GM12873 (cell line): ENCODE data around the gene SLX4.

Experiments used
- TF ChIP-seq, protein P1 (sequence below): IDR thresholded peaks from 2 replicates; pipeline ENCODE4 v1.5.1; 2012; ENCODE audit warnings: low read depth, mild to moderate bottlenecking, moderate library complexity, low read length, control low read depth; ENCODE audit not compliant: insufficient read depth; ENCODE audit errors: missing control alignments

The SLX4 gene

GRCh38 chr16:3609895-3610697, 1.3 kb downstream of the SLX4 start:
- TF ChIP-seq, protein P1, sequence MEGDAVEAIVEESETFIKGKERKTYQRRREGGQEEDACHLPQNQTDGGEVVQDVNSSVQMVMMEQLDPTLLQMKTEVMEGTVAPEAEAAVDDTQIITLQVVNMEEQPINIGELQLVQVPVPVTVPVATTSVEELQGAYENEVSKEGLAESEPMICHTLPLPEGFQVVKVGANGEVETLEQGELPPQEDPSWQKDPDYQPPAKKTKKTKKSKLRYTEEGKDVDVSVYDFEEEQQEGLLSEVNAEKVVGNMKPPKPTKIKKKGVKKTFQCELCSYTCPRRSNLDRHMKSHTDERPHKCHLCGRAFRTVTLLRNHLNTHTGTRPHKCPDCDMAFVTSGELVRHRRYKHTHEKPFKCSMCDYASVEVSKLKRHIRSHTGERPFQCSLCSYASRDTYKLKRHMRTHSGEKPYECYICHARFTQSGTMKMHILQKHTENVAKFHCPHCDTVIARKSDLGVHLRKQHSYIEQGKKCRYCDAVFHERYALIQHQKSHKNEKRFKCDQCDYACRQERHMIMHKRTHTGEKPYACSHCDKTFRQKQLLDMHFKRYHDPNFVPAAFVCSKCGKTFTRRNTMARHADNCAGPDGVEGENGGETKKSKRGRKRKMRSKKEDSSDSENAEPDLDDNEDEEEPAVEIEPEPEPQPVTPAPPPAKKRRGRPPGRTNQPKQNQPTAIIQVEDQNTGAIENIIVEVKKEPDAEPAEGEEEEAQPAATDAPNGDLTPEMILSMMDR, result no peak

- TF ChIP-seq, protein P1, result no peak
These were observed 3.3 kb downstream of the SLX4 start for GRCh38 chr16:3608069-3608468.

- TF ChIP-seq, protein P1, result no peak
These were observed 3.8 kb downstream of the SLX4 start for GRCh38 chr16:3607634-3608033.

- TF ChIP-seq, protein P1, result no peak
These were observed 4.2 kb downstream of the SLX4 start for GRCh38 chr16:3607161-3607560.

DNA sequence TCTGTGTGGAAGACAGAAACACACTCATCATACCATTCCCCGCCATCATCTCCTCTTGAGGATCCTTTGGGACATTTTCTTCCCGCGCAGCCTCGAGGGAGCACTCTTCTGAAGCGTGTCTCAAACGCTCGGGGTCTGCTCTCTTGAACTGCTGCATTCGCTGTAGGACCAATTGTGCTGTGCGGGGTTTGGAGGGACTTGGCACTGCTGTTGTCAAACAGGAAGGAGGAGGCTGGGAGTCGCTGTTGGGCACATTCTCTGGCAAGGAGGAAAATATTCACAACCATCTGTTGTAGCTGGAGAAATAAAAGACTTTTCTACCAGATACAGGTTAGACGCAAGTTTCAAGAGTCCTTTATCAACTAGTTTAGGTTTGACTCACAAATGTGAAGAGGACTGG, 5.0 kb downstream of the SLX4 start:
- TF ChIP-seq, protein P1, result no peak

DNA sequence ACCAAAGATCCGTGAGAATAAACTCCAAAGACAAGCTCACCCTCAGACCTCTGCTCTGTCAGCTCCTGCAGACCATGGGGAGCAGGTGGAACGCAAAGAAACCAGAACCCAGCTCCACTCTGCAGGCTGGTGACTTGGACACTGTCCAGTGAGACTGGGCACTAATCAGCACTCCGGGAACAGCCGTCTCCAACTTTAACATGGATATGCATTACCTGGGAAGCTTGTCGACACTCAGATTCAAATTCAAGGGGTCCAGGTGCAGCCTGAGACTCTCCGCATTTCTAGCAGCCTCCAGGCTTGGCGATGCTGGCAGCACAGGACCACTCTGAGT, 9.1 kb downstream of the SLX4 start:
- TF ChIP-seq, protein P1, result no peak

- TF ChIP-seq, protein P1, result no peak
These were observed 9.6 kb downstream of the SLX4 start for GRCh38 chr16:3601614-3602319.
